A549 (cell line): Measurements from ENCODE around the gene GOSR2. TPM values are rescaled to one million over a fixed set of nuclear protein-coding genes. Genes with fewer than 3 reads are reported as not detected.

ENCODE experiments used
- ATAC-seq, 2 experiments: fragments of 200-7000 bp in 1 of 2; fragments of >200 bp in 1 of 2; cut with Nextera tagmentation in 1 of 2; cut with Tn5 transposase in 1 of 2; 3 replicates each; pipeline versions ENCODE4 v1.8.0 to v1.9.1; 2018 to 2020; ENCODE audit warnings: mild to moderate bottlenecking in 1 of 2, moderate library complexity in 1 of 2
- CTCF ChIA-PET: fragments of 300-600 bp; sonication (Branson Sonifier 250); formaldehyde crosslinking; extraction: SDS; loops from one replicate; lab custom pipeline; 2021; ENCODE audit warnings: antibody characterized with exemption, inconsistent platforms; lab: Yijun Ruan, JAX
- POLR2A ChIA-PET: fragments of 350-600 bp; formaldehyde crosslinking; extraction: SDS; loops from one replicate; lab custom pipeline; 2021; ENCODE audit warnings: antibody characterized with exemption, inconsistent platforms; lab: Yijun Ruan, JAX
- DNase-seq, 2 experiments: peaks; one replicate each; pipeline versions ENCODE4 v3.0.0 to v3.0.0-alpha.2; 2011 to 2016; ENCODE audit warnings: low read depth in 1 of 2, low spot score in 1 of 2
- FAIRE-seq: peaks from 2 replicates; lab custom pipeline; 2011; peaks lifted over from hg19 to GRCh38; lab: Jason Lieb, UNC
- H3K27ac ChIP-seq, 2 experiments: fragments of >200 bp; sonication (Bioruptor Twin); formaldehyde crosslinking; 3 replicates each; pipeline ENCODE4 v1.5.1; 2016 to 2017
- H3K4me1 ChIP-seq: fragments of >200 bp; sonication (Bioruptor Twin); formaldehyde crosslinking; 3 replicates; pipeline ENCODE4 v1.6.1; 2016
- H3K4me2 ChIP-seq: fragments of >200 bp; sonication (Bioruptor Twin); formaldehyde crosslinking; 3 replicates; pipeline ENCODE4 v1.6.1; 2016
- H3K4me3 ChIP-seq: fragments of >200 bp; sonication (Bioruptor Twin); formaldehyde crosslinking; 3 replicates; pipeline ENCODE4 v1.5.1; 2016
- H3K9me3 ChIP-seq: fragments of >200 bp; sonication (Bioruptor Twin); formaldehyde crosslinking; 3 replicates; pipeline ENCODE4 v1.6.1; 2016
- BHLHE40 ChIP-seq: IDR thresholded peaks from 2 replicates; pipeline ENCODE4 v1.6.1; 2012; ENCODE audit warnings: low read depth, low read length, inconsistent platforms
- EP300 ChIP-seq, 2 experiments: fragments of >200 bp; sonication (Bioruptor Twin); formaldehyde crosslinking; IDR thresholded peaks; 2 replicates in 1 of 2; 3 replicates in 1 of 2; pipeline ENCODE4 v1.6.1; 2016 to 2017
- ESRRA ChIP-seq: fragments of 150-350 bp; IDR thresholded peaks from 2 replicates; pipeline ENCODE4 v1.6.1; 2014; ENCODE audit warnings: mild to moderate bottlenecking, low read length, borderline replicate concordance
- GATA3 ChIP-seq: IDR thresholded peaks from 2 replicates; pipeline ENCODE4 v1.6.1; 2012; ENCODE audit warnings: borderline replicate concordance
- HDAC2 ChIP-seq: fragments of 200-600 bp; sonication (generic); IDR thresholded peaks from 2 replicates; pipeline ENCODE4 v1.6.1; 2016
- HOXB5 ChIP-seq: fragments of 250-450 bp; sonication (Bioruptor Pico); IDR thresholded peaks from 2 replicates; pipeline ENCODE4 v1.5.0; 2020; ENCODE audit warnings: mild to moderate bottlenecking, moderate library complexity
- JUNB ChIP-seq: fragments of >200 bp; sonication (Bioruptor Twin); formaldehyde crosslinking; IDR thresholded peaks from 2 replicates; pipeline ENCODE4 v1.6.1; 2016
- KDM5A ChIP-seq: fragments of 200-600 bp; sonication (generic); IDR thresholded peaks from 2 replicates; pipeline ENCODE4 v1.6.1; 2016; ENCODE audit warnings: antibody characterized with exemption, mild to moderate bottlenecking
- MAZ ChIP-seq: fragments of 150-350 bp; IDR thresholded peaks from 2 replicates; pipeline ENCODE4 v1.6.1; 2014; ENCODE audit warnings: antibody characterized with exemption, low read depth, low read length, borderline replicate concordance
- NR3C1 ChIP-seq: fragments of >200 bp; sonication (Bioruptor Twin); formaldehyde crosslinking; IDR thresholded peaks from 3 replicates; pipeline ENCODE4 v1.6.1; 2017
- PBX3 ChIP-seq: IDR thresholded peaks from 2 replicates; pipeline ENCODE4 v1.6.1; 2012
- POLR2A ChIP-seq: IDR thresholded peaks from 2 replicates; pipeline ENCODE4 v1.6.1; 2012; ENCODE audit warnings: mild to moderate bottlenecking, low read length
- POLR2AphosphoS2 ChIP-seq: conservative IDR thresholded peaks from 2 replicates; pipeline ENCODE4 v1.6.1; 2012; ENCODE audit warnings: low read length, improper control_type of control experiment, inconsistent platforms
- RCOR1 ChIP-seq: fragments of 150-350 bp; IDR thresholded peaks from 2 replicates; pipeline ENCODE4 v1.6.1; 2014; ENCODE audit warnings: antibody characterized with exemption, low read length, low read depth
- SREBF2 ChIP-seq: fragments of 450-650 bp; IDR thresholded peaks from 2 replicates; pipeline ENCODE4 v1.6.1; 2014; ENCODE audit warnings: mild to moderate bottlenecking, moderate library complexity
- ZC3H11A ChIP-seq: fragments of 450-650 bp; IDR thresholded peaks from 2 replicates; pipeline ENCODE4 v1.6.1; 2014; ENCODE audit warnings: antibody characterized with exemption, mild to moderate bottlenecking
- ZFP36 ChIP-seq: fragments of 450-650 bp; IDR thresholded peaks from 2 replicates; pipeline ENCODE4 v1.6.1; 2014; ENCODE audit warnings: borderline replicate concordance; ENCODE audit not compliant: partially characterized antibody
- ZNF302 ChIP-seq: fragments of 250-450 bp; sonication (Bioruptor Pico); IDR thresholded peaks from 2 replicates; pipeline ENCODE4 v1.9.0; 2021; ENCODE audit warnings: inconsistent platforms, mild to moderate bottlenecking, moderate library complexity
- ZSCAN20 ChIP-seq: fragments of 250-450 bp; sonication (Bioruptor Pico); IDR thresholded peaks from 2 replicates; pipeline ENCODE4 v1.8.0; 2022; ENCODE audit warnings: mild to moderate bottlenecking, moderate library complexity
- whole genome bisulfite sequencing: methylation state at CpG from one replicate; pipeline ENCODE4 v1.1.6; 2017; ENCODE audit errors: missing lambda C conversion rate; 5-methylcytosine and 5-hydroxymethylcytosine counted together
- polyA plus RNA-seq, 4 experiments: library from polyadenylated mRNA; depleted of rRNA in 3 of 4; stranded (reverse); fragments of >200 nt; fragmentation: RNase III in 1 of 4; extraction: RNeasy Plus Mini Kit Qiagen cat#74134 plus additional on column Dnase treatment in 1 of 4; gene quantifications; 2 replicates in 3 of 4; 3 replicates in 1 of 4; pipeline ENCODE4 v1.2.3, GENCODE V29; 2011 to 2017
- TF ChIP-seq, protein P1 (sequence below): fragments of 250-450 bp; sonication (Bioruptor Pico); IDR thresholded peaks from 2 replicates; pipeline ENCODE4 v1.5.0; 2021; ENCODE audit warnings: mild to moderate bottlenecking, moderate library complexity, borderline replicate concordance

The GOSR2 gene
- polyA plus RNA-seq, 2 of the 4 experiments (the other 2 are of a cell fraction): 36.9 to 68.3 TPM

- TF ChIP-seq, protein P1, sequence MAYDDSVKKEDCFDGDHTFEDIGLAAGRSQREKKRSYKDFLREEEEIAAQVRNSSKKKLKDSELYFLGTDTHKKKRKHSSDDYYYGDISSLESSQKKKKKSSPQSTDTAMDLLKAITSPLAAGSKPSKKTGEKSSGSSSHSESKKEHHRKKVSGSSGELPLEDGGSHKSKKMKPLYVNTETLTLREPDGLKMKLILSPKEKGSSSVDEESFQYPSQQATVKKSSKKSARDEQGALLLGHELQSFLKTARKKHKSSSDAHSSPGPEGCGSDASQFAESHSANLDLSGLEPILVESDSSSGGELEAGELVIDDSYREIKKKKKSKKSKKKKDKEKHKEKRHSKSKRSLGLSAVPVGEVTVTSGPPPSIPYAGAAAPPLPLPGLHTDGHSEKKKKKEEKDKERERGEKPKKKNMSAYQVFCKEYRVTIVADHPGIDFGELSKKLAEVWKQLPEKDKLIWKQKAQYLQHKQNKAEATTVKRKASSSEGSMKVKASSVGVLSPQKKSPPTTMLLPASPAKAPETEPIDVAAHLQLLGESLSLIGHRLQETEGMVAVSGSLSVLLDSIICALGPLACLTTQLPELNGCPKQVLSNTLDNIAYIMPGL: no peak
These were observed 40.3 kb upstream of the GOSR2 start (continued) for GRCh38 chr17:46882666-46883065.

DNA sequence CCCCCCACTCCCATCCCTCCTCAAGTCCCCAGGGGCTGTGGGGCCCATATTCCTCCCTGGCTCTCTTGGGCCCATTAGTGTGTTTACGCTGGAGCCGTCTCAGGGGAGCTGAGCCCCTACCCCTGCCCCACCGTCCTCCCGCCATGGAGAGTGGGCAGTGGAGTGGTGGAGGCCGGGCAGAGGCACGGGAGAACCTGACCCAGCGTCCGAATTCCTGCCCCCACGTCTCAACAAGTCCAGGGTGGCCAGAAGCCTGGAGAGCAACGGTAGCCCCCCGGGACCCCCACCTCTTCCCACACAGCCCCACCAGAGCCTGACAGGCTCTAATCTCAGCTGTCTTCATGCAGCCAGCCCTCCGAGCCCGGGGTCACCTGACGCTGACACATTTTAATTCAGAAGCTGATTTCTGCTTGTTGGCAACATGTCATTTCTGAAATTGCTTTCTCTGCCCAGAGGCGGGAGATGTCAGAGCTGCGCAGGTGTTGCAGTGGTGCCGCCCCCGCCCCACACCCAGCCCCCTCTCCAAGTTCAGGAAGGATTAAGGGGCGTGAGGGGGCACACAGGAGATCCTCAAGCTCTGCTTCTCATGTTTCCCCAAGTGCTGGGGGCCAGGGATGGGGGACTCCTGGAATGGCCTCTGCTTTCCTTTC is 39.0 kb upstream of the GOSR2 start:
- ChIA-PET POLR2A (no interaction called here), CTCF (interaction anchor here (1.2 to 3.1 kb wide), 3 partner anchors 9 to 41 kb away, joined by 4 to 27 read pairs (median 4); no protein-coding TSS in a partner anchor)
- TF ChIP-seq ZC3H11A (no peak), POLR2AphosphoS2 (no peak), MAZ (no peak), ZSCAN20 (no peak), SREBF2 (no peak), HDAC2 (no peak), GATA3 (no peak), RCOR1 (no peak), EP300 (IDR thresholded peaks at IDR 0.05) (no peak)
- TF ChIP-seq, protein P1: no peak
- Histone ChIP-seq H3K4me2 (no peak overlapping the region), H3K4me3 (no peak overlapping the region), H3K27ac (no peak overlapping the region), H3K9me3 (no peaks in the 10 kb centered on the region), H3K4me1 (no peaks in the 10 kb centered on the region)
- ATAC-seq (no peak), DNase-seq (no peak), FAIRE-seq (no peak)
- WGBS: 54% methylated on average over 15 of the region's 19 CpGs

GRCh38 chr17:46884552-46884951 is 38.4 kb upstream of the GOSR2 start:
- Histone ChIP-seq H3K4me2 (no peak overlapping the region), H3K4me1 (no peaks in the 10 kb centered on the region), H3K27ac (no peak overlapping the region), H3K4me3 (no peak overlapping the region), H3K9me3 (no peaks in the 10 kb centered on the region)
- FAIRE-seq (no peak), DNase-seq (no peak), ATAC-seq (no peak)
- CTCF ChIA-PET: interaction anchor here (0.7 to 3.1 kb wide), 4 partner anchors 9 to 43 kb away, joined by 4 to 27 read pairs (median 4); no protein-coding TSS in a partner anchor
- POLR2A ChIA-PET: no interaction called here
- no peak for TF ChIP-seq ESRRA
- no peak for TF ChIP-seq KDM5A
- TF ChIP-seq NR3C1: no peak
- no peak for TF ChIP-seq POLR2A
- TF ChIP-seq PBX3: no peak
- TF ChIP-seq ZNF302 (CRISPR knock-in tag): no peak
- TF ChIP-seq JUNB: no peak
- no peak for TF ChIP-seq HOXB5 (CRISPR knock-in tag)
- no peak for TF ChIP-seq ZFP36
- no peak for TF ChIP-seq BHLHE40
- 40% methylated on average over 7 of the region's 7 CpGs for WGBS
